ENCODE measurements around the gene ERFE. TPM values are rescaled to one million over a fixed set of nuclear protein-coding genes. Genes with fewer than 3 reads are reported as not detected.

The ERFE gene
- total and polyA plus RNA-seq, 10 of the 15 experiments (the other 5 are each of a cell fraction or from before 2014, with no cell fraction given): not detected

DNA sequence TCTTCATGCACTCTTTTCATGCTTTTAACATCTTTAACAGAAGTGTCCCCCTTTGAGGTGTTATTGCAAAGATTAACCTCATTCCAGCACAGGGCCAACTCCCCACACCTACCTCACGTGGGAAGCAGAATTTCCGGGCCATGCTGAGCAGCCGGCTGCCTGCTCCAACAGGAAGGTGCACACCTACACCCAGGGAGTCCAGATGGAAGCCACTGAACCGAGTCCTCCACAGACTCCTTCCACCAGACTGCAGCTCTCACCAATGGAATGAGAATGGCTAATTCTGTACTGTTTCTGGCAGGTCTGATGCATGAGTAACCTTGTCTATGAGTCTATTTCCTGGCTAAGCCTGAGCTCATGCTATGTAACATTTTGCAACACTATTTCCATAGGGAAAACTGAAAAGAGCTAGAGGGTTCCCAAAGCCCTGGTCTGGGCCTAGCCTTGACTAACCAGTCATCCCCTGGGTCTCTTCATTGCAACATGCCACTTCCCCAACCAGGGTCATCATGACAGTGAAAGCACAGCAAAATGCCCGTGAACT lies 11.0 kb downstream of the ERFE start:
- no peaks in the 10 kb centered on the region for H3K79me2 ChIP-seq (ENCODE audit: control insufficient read depth, insufficient read depth, low read length)
- ChIA-PET SMC1A (ENCODE audit: uncharacterized antibody, unreplicated experiment) (interaction anchor here (1.0 kb wide), 1 partner anchor 96 kb away, joined by 3 read pairs; no protein-coding TSS in a partner anchor), POLR2A (no interaction called here), CTCF (interaction anchor here (0.8 to 1.0 kb wide), 3 partner anchors 61 to 201 kb away, joined by 3 read pairs; no protein-coding TSS in a partner anchor), RAD21 (ENCODE audit: unreplicated experiment) (no interaction called here)
- no peak overlapping the region for H3K27ac ChIP-seq (ENCODE audit: control insufficient read depth, insufficient read depth)
- no TSS peak for BruUV-seq (replicated peaks)
- no peak overlapping the region for H3K9ac ChIP-seq (ENCODE audit: control insufficient read depth, insufficient read depth, low read length)
- 80% methylated on average over 5 of the region's 5 CpGs for WGBS (ENCODE audit: insufficient coverage, insufficient replicate concordance, low lambda C conversion rate, missing lambda C conversion rate)
- ATAC-seq (no peak), FAIRE-seq (no peak), DNase-seq (ENCODE audit: low read depth, low spot score) (no peak)
- H3K9me3 ChIP-seq (replicated peaks; ENCODE audit: control insufficient read depth, insufficient read depth, low read length): no peaks in the 10 kb centered on the region
- H3K27me3 ChIP-seq (replicated peaks in 1 of 2; ENCODE audit: control insufficient read depth in 2 of 2, insufficient read depth in 2 of 2, low read length in 1 of 2): no peaks in the 10 kb centered on the region
- H3K4me1 ChIP-seq (ENCODE audit: control insufficient read depth, insufficient read depth, low read length): no peaks in the 10 kb centered on the region
- H2AFZ ChIP-seq (ENCODE audit: control insufficient read depth, low read depth, low read length): no peak overlapping the region
- in situ Hi-C loops (cut with MboI) (no loop called here), intact Hi-C loops (cut with micrococcal nuclease; ENCODE audit: unreplicated experiment) (no loop called here)
- H3K4me3 ChIP-seq: no peak overlapping the region
- peaks cover 7 to 23% of the 10 kb centered on the region in 2 experiments for H3K36me3 ChIP-seq (ENCODE audit: control insufficient read depth in 2 of 2, insufficient read depth in 2 of 2, low read length in 1 of 2)
- H3K4me2 ChIP-seq (ENCODE audit: control insufficient read depth, insufficient read depth): no peak overlapping the region
- H4K20me1 ChIP-seq (ENCODE audit: control insufficient read depth, insufficient read depth): no peaks in the 10 kb centered on the region; the same call in 1 of the 2 replicates
- TF ChIP-seq YY1 (IDR thresholded peaks at IDR 0.05; ENCODE audit: low read depth, low read length): no peak
- TF ChIP-seq SREBF1 (IDR thresholded peaks at IDR 0.05; ENCODE audit: low read length): no peak
- TF ChIP-seq, protein P1, sequence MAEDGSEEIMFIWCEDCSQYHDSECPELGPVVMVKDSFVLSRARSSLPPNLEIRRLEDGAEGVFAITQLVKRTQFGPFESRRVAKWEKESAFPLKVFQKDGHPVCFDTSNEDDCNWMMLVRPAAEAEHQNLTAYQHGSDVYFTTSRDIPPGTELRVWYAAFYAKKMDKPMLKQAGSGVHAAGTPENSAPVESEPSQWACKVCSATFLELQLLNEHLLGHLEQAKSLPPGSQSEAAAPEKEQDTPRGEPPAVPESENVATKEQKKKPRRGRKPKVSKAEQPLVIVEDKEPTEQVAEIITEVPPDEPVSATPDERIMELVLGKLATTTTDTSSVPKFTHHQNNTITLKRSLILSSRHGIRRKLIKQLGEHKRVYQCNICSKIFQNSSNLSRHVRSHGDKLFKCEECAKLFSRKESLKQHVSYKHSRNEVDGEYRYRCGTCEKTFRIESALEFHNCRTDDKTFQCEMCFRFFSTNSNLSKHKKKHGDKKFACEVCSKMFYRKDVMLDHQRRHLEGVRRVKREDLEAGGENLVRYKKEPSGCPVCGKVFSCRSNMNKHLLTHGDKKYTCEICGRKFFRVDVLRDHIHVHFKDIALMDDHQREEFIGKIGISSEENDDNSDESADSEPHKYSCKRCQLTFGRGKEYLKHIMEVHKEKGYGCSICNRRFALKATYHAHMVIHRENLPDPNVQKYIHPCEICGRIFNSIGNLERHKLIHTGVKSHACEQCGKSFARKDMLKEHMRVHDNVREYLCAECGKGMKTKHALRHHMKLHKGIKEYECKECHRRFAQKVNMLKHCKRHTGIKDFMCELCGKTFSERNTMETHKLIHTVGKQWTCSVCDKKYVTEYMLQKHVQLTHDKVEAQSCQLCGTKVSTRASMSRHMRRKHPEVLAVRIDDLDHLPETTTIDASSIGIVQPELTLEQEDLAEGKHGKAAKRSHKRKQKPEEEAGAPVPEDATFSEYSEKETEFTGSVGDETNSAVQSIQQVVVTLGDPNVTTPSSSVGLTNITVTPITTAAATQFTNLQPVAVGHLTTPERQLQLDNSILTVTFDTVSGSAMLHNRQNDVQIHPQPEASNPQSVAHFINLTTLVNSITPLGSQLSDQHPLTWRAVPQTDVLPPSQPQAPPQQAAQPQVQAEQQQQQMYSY (CRISPR knock-in tag; IDR thresholded peaks at IDR 0.05): no peak
- TF ChIP-seq SMAD1 (IDR thresholded peaks at IDR 0.05; ENCODE audit: low read depth, partially characterized antibody): no peak
- no peak for TF ChIP-seq IRF4 (IDR thresholded peaks at IDR 0.05; ENCODE audit: low read depth, low read length)
- no peak for TF ChIP-seq TAF1 (IDR thresholded peaks at IDR 0.05; ENCODE audit: borderline replicate concordance, low read depth, low read length)
- TF ChIP-seq TBL1XR1 (IDR thresholded peaks at IDR 0.05; ENCODE audit: low read depth, low read length): no peak
- no peak for TF ChIP-seq GABPA (IDR thresholded peaks at IDR 0.05; ENCODE audit: low read depth)
- no peak for TF ChIP-seq MYB (IDR thresholded peaks at IDR 0.05; ENCODE audit: borderline replicate concordance, low read depth, low read length)
- TF ChIP-seq, protein P2, sequence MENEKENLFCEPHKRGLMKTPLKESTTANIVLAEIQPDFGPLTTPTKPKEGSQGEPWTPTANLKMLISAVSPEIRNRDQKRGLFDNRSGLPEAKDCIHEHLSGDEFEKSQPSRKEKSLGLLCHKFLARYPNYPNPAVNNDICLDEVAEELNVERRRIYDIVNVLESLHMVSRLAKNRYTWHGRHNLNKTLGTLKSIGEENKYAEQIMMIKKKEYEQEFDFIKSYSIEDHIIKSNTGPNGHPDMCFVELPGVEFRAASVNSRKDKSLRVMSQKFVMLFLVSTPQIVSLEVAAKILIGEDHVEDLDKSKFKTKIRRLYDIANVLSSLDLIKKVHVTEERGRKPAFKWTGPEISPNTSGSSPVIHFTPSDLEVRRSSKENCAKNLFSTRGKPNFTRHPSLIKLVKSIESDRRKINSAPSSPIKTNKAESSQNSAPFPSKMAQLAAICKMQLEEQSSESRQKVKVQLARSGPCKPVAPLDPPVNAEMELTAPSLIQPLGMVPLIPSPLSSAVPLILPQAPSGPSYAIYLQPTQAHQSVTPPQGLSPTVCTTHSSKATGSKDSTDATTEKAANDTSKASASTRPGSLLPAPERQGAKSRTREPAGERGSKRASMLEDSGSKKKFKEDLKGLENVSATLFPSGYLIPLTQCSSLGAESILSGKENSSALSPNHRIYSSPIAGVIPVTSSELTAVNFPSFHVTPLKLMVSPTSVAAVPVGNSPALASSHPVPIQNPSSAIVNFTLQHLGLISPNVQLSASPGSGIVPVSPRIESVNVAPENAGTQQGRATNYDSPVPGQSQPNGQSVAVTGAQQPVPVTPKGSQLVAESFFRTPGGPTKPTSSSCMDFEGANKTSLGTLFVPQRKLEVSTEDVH (IDR thresholded peaks at IDR 0.05; ENCODE audit: low read depth, partially characterized antibody): no peak
- no peak for TF ChIP-seq LARP7 (IDR thresholded peaks at IDR 0.05)
- TF ChIP-seq MYC (IDR thresholded peaks at IDR 0.05; ENCODE audit: insufficient read depth, insufficient read length, insufficient replicate concordance, low read length, severe bottlenecking): no peak
- no peak for TF ChIP-seq SMAD5 (IDR thresholded peaks at IDR 0.05; ENCODE audit: low read depth)
- TF ChIP-seq NFIC (IDR thresholded peaks at IDR 0.05; ENCODE audit: low read depth, low read length): no peak
- no peak for TF ChIP-seq PML (IDR thresholded peaks at IDR 0.05; ENCODE audit: low read length)
- TF ChIP-seq BCL11A (IDR thresholded peaks at IDR 0.05; ENCODE audit: low read depth, low read length): no peak
- TF ChIP-seq, protein P3, sequence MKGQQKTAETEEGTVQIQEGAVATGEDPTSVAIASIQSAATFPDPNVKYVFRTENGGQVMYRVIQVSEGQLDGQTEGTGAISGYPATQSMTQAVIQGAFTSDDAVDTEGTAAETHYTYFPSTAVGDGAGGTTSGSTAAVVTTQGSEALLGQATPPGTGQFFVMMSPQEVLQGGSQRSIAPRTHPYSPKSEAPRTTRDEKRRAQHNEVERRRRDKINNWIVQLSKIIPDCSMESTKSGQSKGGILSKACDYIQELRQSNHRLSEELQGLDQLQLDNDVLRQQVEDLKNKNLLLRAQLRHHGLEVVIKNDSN (IDR thresholded peaks at IDR 0.05; ENCODE audit: borderline replicate concordance, extremely low read length, insufficient read depth, low read depth, low read length): no peak

Data from GM12878 (cell line).